Liver (tissue), 9 donors: Measurements from ENCODE around the gene PARD6A. TPM values are rescaled to one million over a fixed set of nuclear protein-coding genes. Genes with fewer than 3 reads are reported as not detected.

ENCODE experiments used
- DNase-seq: peaks from one replicate; pipeline ENCODE4 v3.0.0-alpha.2; 2017; ENCODE audit warnings: low spot score
- H3K27ac ChIP-seq, 2 donors: one replicate each; pipeline ENCODE4 v1.7.0; 2013; ENCODE audit warnings: inconsistent platforms in 2 of 2, low read length in 2 of 2, control low read depth in 1 of 2, low read depth in 1 of 2, mild to moderate bottlenecking in 1 of 2
- H3K27me3 ChIP-seq, 4 donors: one replicate each; pipeline versions ENCODE4 v1.6.1 to v1.7.0; 2013; ENCODE audit warnings: low read length in 3 of 4, inconsistent platforms in 1 of 4, mild to moderate bottlenecking in 1 of 4, moderate library complexity in 1 of 4; ENCODE audit not compliant: control insufficient read depth in 4 of 4, insufficient read depth in 4 of 4
- H3K36me3 ChIP-seq, 4 donors: one replicate each; pipeline versions ENCODE4 v1.6.1 to v1.7.0; 2013; ENCODE audit warnings: low read length in 3 of 4, mild to moderate bottlenecking in 3 of 4, low read depth in 1 of 4, moderate library complexity in 1 of 4; ENCODE audit not compliant: control insufficient read depth in 4 of 4, insufficient read depth in 3 of 4
- H3K4me1 ChIP-seq, 4 donors: one replicate each; pipeline versions ENCODE4 v1.6.1 to v1.7.0; 2013; ENCODE audit warnings: low read length in 3 of 4, mild to moderate bottlenecking in 3 of 4, moderate library complexity in 1 of 4; ENCODE audit not compliant: control insufficient read depth in 4 of 4, insufficient read depth in 4 of 4
- H3K4me3 ChIP-seq, 3 donors: one replicate each; pipeline versions ENCODE4 v1.6.1 to v1.7.0; 2013; ENCODE audit warnings: low read length in 3 of 3, control low read depth in 1 of 3, low read depth in 1 of 3, mild to moderate bottlenecking in 1 of 3
- H3K9ac ChIP-seq, 2 donors: one replicate each; pipeline ENCODE4 v1.7.0; 2013; ENCODE audit warnings: low read length in 2 of 2, mild to moderate bottlenecking in 2 of 2, moderate library complexity in 2 of 2, control low read depth in 1 of 2, low read depth in 1 of 2
- H3K9me3 ChIP-seq, 4 donors: one replicate each; pipeline versions ENCODE4 v1.6.1 to v1.7.0; 2013; ENCODE audit warnings: low read length in 3 of 4; ENCODE audit not compliant: control insufficient read depth in 4 of 4
- EGR1 ChIP-seq, 2 donors: IDR thresholded peaks; 2 replicates each; pipeline ENCODE4 v1.6.1; 2016 to 2018; ENCODE audit warnings: antibody characterized with exemption in 2 of 2, low read depth in 2 of 2
- FOXA1 ChIP-seq: IDR thresholded peaks from 2 replicates; pipeline ENCODE4 v1.6.1; 2016; ENCODE audit warnings: antibody characterized with exemption
- FOXA2 ChIP-seq: IDR thresholded peaks from 2 replicates; pipeline ENCODE4 v1.6.1; 2016; ENCODE audit warnings: antibody characterized with exemption
- GABPA ChIP-seq, 2 donors: IDR thresholded peaks in 1 of 2; conservative IDR thresholded peaks in 1 of 2; 2 replicates each; pipeline ENCODE4 v1.6.1; 2016; ENCODE audit warnings: antibody characterized with exemption in 2 of 2, mild to moderate bottlenecking in 1 of 2, moderate library complexity in 1 of 2
- HNF4A ChIP-seq, 2 donors: conservative IDR thresholded peaks; 2 replicates each; pipeline ENCODE4 v1.6.1; 2016; ENCODE audit warnings: antibody characterized with exemption in 2 of 2, mild to moderate bottlenecking in 2 of 2
- HNF4G ChIP-seq: IDR thresholded peaks from 2 replicates; pipeline ENCODE4 v1.6.1; 2016; ENCODE audit warnings: antibody characterized with exemption
- JUND ChIP-seq, 2 donors: IDR thresholded peaks; 2 replicates each; pipeline ENCODE4 v1.6.1; 2016; ENCODE audit warnings: antibody characterized with exemption in 2 of 2
- NR2F2 ChIP-seq: IDR thresholded peaks from 2 replicates; pipeline ENCODE4 v1.6.1; 2016; ENCODE audit warnings: antibody characterized with exemption
- RAD21 ChIP-seq, 2 donors: IDR thresholded peaks; 2 replicates each; pipeline ENCODE4 v1.6.1; 2016; ENCODE audit warnings: antibody characterized with exemption in 2 of 2, mild to moderate bottlenecking in 2 of 2
- RXRA ChIP-seq, 2 donors: IDR thresholded peaks; 2 replicates each; pipeline ENCODE4 v1.6.1; 2017 to 2018; ENCODE audit warnings: antibody characterized with exemption in 2 of 2, mild to moderate bottlenecking in 1 of 2
- SP1 ChIP-seq: IDR thresholded peaks from 2 replicates; pipeline ENCODE4 v1.6.1; 2018; ENCODE audit warnings: antibody characterized with exemption, mild to moderate bottlenecking
- TAF1 ChIP-seq: conservative IDR thresholded peaks from 2 replicates; pipeline ENCODE4 v1.6.1; 2016; ENCODE audit warnings: antibody characterized with exemption, mild to moderate bottlenecking
- YY1 ChIP-seq: IDR thresholded peaks from 2 replicates; pipeline ENCODE4 v1.6.1; 2016; ENCODE audit warnings: antibody characterized with exemption, mild to moderate bottlenecking
- WGBS: extraction: QIAGEN DNeasy Blood & Tissue Kit; methylation state at CpG from one replicate; pipeline ENCODE4 v1.1.7; 2013; 5-methylcytosine and 5-hydroxymethylcytosine counted together
- polyA plus RNA-seq, 2 donors: library from polyadenylated mRNA; stranded (reverse) in 1 of 2; unstranded in 1 of 2; fragments of 200-250 nt in 1 of 2; fragments of >200 nt in 1 of 2; fragmentation: Nextera tagmentation in 1 of 2; extraction: Ambion mirVana in 1 of 2; gene quantifications; one replicate each; pipeline versions ENCODE4 v1.2.1 to v1.2.3, GENCODE V29; 2013 to 2015
- total RNA-seq, 2 donors: library from RNA; depleted of rRNA; stranded (reverse); fragments of >200 nt; gene quantifications; one replicate each; pipeline ENCODE4 v1.2.3, GENCODE V29; 2014
- TF ChIP-seq, protein P1 (sequence below): IDR thresholded peaks from 2 replicates; pipeline ENCODE4 v1.6.1; 2016; ENCODE audit warnings: antibody characterized with exemption
- TF ChIP-seq, protein P2 (sequence below): IDR thresholded peaks from 2 replicates; pipeline ENCODE4 v1.6.1; 2016; ENCODE audit warnings: antibody characterized with exemption
- TF ChIP-seq, protein P3 (sequence below): IDR thresholded peaks from 2 replicates; pipeline ENCODE4 v1.6.1; 2016; ENCODE audit warnings: antibody characterized with exemption, mild to moderate bottlenecking
- TF ChIP-seq, protein P4 (sequence below): IDR thresholded peaks from 2 replicates; pipeline ENCODE4 v1.6.1; 2016; ENCODE audit warnings: antibody characterized with exemption
- TF ChIP-seq, protein P5 (sequence below): fragments of 150-350 bp; IDR thresholded peaks from 2 replicates; pipeline ENCODE4 v1.5.1; 2017; ENCODE audit warnings: improper control_type of control experiment, low read depth, low read length; ENCODE audit not compliant: missing input control
- donor health status: healthy.
- donor health status: healthy.
- donor health status: healthy.
- donor health status: healthy.
- donor health status: healthy.

PARD6A gene
- total and polyA plus RNA-seq, 4 donors = 0.42 to 2.4 (median 1.8) TPM

DNA sequence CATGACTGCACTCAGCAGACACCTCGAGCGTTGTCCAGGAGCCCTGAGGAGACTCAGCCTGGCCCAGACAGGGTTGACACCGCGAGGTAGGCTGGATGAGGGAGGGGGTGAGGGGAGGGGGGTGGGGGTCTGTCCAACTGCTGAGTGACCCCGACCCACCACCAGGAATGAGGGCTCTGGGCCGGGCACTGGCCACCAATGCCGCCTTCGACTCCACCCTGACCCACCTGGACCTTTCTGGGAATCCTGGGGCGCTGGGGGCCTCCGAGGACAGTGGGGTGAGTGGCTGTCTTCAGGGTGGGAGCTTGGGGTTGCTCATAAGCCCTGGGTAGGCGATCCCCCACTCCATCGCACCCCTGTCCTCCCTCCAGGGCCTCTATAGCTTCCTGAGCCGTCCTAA lies 13.1 kb upstream of the PARD6A start:
- no peak overlapping the region for H3K27ac ChIP-seq
- H3K36me3 ChIP-seq = no peaks in the 10 kb centered on the region
- 73% methylated on average over 13 of the region's 13 CpGs for WGBS
- no peak for DNase-seq
- H3K9me3 ChIP-seq = no peaks in the 10 kb centered on the region
- H3K4me3 ChIP-seq = no peak overlapping the region
- no peak for TF ChIP-seq FOXA1
- TF ChIP-seq, protein P1, sequence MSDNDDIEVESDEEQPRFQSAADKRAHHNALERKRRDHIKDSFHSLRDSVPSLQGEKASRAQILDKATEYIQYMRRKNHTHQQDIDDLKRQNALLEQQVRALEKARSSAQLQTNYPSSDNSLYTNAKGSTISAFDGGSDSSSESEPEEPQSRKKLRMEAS = no peak
- TF ChIP-seq HNF4A (conservative IDR thresholded peaks at IDR 0.05) = no peak
- TF ChIP-seq, protein P2, sequence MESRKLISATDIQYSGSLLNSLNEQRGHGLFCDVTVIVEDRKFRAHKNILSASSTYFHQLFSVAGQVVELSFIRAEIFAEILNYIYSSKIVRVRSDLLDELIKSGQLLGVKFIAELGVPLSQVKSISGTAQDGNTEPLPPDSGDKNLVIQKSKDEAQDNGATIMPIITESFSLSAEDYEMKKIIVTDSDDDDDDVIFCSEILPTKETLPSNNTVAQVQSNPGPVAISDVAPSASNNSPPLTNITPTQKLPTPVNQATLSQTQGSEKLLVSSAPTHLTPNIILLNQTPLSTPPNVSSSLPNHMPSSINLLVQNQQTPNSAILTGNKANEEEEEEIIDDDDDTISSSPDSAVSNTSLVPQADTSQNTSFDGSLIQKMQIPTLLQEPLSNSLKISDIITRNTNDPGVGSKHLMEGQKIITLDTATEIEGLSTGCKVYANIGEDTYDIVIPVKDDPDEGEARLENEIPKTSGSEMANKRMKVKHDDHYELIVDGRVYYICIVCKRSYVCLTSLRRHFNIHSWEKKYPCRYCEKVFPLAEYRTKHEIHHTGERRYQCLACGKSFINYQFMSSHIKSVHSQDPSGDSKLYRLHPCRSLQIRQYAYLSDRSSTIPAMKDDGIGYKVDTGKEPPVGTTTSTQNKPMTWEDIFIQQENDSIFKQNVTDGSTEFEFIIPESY = no peak
- TF ChIP-seq TAF1 = no peak
- TF ChIP-seq, protein P3, sequence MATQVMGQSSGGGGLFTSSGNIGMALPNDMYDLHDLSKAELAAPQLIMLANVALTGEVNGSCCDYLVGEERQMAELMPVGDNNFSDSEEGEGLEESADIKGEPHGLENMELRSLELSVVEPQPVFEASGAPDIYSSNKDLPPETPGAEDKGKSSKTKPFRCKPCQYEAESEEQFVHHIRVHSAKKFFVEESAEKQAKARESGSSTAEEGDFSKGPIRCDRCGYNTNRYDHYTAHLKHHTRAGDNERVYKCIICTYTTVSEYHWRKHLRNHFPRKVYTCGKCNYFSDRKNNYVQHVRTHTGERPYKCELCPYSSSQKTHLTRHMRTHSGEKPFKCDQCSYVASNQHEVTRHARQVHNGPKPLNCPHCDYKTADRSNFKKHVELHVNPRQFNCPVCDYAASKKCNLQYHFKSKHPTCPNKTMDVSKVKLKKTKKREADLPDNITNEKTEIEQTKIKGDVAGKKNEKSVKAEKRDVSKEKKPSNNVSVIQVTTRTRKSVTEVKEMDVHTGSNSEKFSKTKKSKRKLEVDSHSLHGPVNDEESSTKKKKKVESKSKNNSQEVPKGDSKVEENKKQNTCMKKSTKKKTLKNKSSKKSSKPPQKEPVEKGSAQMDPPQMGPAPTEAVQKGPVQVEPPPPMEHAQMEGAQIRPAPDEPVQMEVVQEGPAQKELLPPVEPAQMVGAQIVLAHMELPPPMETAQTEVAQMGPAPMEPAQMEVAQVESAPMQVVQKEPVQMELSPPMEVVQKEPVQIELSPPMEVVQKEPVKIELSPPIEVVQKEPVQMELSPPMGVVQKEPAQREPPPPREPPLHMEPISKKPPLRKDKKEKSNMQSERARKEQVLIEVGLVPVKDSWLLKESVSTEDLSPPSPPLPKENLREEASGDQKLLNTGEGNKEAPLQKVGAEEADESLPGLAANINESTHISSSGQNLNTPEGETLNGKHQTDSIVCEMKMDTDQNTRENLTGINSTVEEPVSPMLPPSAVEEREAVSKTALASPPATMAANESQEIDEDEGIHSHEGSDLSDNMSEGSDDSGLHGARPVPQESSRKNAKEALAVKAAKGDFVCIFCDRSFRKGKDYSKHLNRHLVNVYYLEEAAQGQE = no peak
- no peak for TF ChIP-seq NR2F2
- TF ChIP-seq, protein P4, sequence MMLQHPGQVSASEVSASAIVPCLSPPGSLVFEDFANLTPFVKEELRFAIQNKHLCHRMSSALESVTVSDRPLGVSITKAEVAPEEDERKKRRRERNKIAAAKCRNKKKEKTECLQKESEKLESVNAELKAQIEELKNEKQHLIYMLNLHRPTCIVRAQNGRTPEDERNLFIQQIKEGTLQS = no peak
- TF ChIP-seq FOXA2 = no peak
- TF ChIP-seq HNF4G = no peak
- TF ChIP-seq SP1 = no peak
- TF ChIP-seq, protein P5, sequence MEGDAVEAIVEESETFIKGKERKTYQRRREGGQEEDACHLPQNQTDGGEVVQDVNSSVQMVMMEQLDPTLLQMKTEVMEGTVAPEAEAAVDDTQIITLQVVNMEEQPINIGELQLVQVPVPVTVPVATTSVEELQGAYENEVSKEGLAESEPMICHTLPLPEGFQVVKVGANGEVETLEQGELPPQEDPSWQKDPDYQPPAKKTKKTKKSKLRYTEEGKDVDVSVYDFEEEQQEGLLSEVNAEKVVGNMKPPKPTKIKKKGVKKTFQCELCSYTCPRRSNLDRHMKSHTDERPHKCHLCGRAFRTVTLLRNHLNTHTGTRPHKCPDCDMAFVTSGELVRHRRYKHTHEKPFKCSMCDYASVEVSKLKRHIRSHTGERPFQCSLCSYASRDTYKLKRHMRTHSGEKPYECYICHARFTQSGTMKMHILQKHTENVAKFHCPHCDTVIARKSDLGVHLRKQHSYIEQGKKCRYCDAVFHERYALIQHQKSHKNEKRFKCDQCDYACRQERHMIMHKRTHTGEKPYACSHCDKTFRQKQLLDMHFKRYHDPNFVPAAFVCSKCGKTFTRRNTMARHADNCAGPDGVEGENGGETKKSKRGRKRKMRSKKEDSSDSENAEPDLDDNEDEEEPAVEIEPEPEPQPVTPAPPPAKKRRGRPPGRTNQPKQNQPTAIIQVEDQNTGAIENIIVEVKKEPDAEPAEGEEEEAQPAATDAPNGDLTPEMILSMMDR = no peak
- TF ChIP-seq GABPA (IDR thresholded peaks at IDR 0.05 in 1 of 2, conservative IDR thresholded peaks at IDR 0.05 in 1 of 2) = no peak
- TF ChIP-seq JUND (IDR thresholded peaks at IDR 0.05) = no peak
- no peak for TF ChIP-seq RXRA (IDR thresholded peaks at IDR 0.05)
- no peak for TF ChIP-seq EGR1 (IDR thresholded peaks at IDR 0.05; ENCODE audit: low read depth in 2 of 2)
- no peak for TF ChIP-seq YY1
- no peak for TF ChIP-seq RAD21 (IDR thresholded peaks at IDR 0.05)
- peaks cover 0 to 11% (median 7%) of the 10 kb centered on the region in 4 donors for H3K4me1 ChIP-seq
- no peaks in the 10 kb centered on the region for H3K27me3 ChIP-seq
- H3K9ac ChIP-seq = no peak overlapping the region
